Epithelial cell of proximal tubule (primary cell): ENCODE results near the gene MID1. TPM values are rescaled to one million over a fixed set of nuclear protein-coding genes. Genes with fewer than 3 reads are reported as not detected.

Experiments used
- DNase-seq: peaks from one replicate; pipeline ENCODE4 v3.0.0-alpha.2; 2011; ENCODE audit warnings: low read depth
- H3K4me3 ChIP-seq: 2 replicates; pipeline ENCODE4 v1.5.1; 2011; ENCODE audit warnings: low read depth, mild to moderate bottlenecking, low read length
- CTCF ChIP-seq: conservative IDR thresholded peaks from 2 replicates; pipeline ENCODE4 v1.5.1; 2012; ENCODE audit warnings: low read depth, mild to moderate bottlenecking, low read length
- total RNA-seq: library from RNA; depleted of rRNA; stranded (reverse); fragments of >200 nt; gene quantifications from 2 replicates; pipeline ENCODE4 v1.2.3, GENCODE V29; 2015

MID1 gene
- total RNA-seq, 1 donor from 2014 or later: 9.7 TPM

- TF ChIP-seq CTCF: no peak
- no peak overlapping the region for H3K4me3 ChIP-seq
- DNase-seq: no peak
These were observed 85.8 kb downstream of the MID1 start for GRCh38 chrX:10534611-10535010.

GRCh38 chrX:10533696-10534365 is 86.6 kb downstream of the MID1 start:
- H3K4me3 ChIP-seq: no peak overlapping the region
- TF ChIP-seq CTCF: no peak
- DNase-seq: no peak

- no peak for TF ChIP-seq CTCF
- DNase-seq: no peak
These were observed 88.5 kb downstream of the MID1 start for GRCh38 chrX:10531927-10532326.

GRCh38 chrX:10529344-10529743 is 91.0 kb downstream of the MID1 start:
- TF ChIP-seq CTCF: no peak
- DNase-seq: no peak
- no peak overlapping the region for H3K4me3 ChIP-seq

More at GRCh38 chrX:10531927-10532326, 88.5 kb downstream of the MID1 start:
- H3K4me3 ChIP-seq: no peak overlapping the region

GRCh38 chrX:10526451-10526850 is 93.9 kb downstream of the MID1 start:
- DNase-seq: no peak
- no peak overlapping the region for H3K4me3 ChIP-seq
- TF ChIP-seq CTCF: no peak

- DNase-seq: no peak
- no peak overlapping the region for H3K4me3 ChIP-seq
- no peak for TF ChIP-seq CTCF
These were observed 94.8 kb downstream of the MID1 start for GRCh38 chrX:10525381-10526120.

- TF ChIP-seq CTCF: no peak
- DNase-seq: no peak
- no peak overlapping the region for H3K4me3 ChIP-seq
These were observed 95.8 kb downstream of the MID1 start for GRCh38 chrX:10524578-10524977.
